CMK (cell line): ENCODE results near the gene BPTF.
"Not testable (repeated sequence)": the region's sequence is repeated elsewhere in the genome, so short reads cannot be mapped to it uniquely, and the experiment has no call there.

ENCODE experiments used
- DNase-seq: peaks from one replicate; pipeline ENCODE4 v3.0.0-alpha.2; 2010; ENCODE audit warnings: low read depth

BPTF gene

GRCh38 chr17:67833946-67834631, 8.8 kb downstream of the BPTF start:
- DNase-seq, result no peak

GRCh38 chr17:67834634-67835033, 9.3 kb downstream of the BPTF start:
- no peak for DNase-seq

GRCh38 chr17:67836205-67836987, 11.1 kb downstream of the BPTF start:
- DNase-seq, result no peak

GRCh38 chr17:67837965-67838364, 12.7 kb downstream of the BPTF start:
- no peak for DNase-seq

GRCh38 chr17:67838538-67838937, 13.2 kb downstream of the BPTF start:
- DNase-seq, result no peak

- no peak for DNase-seq
These were observed 16.7 kb downstream of the BPTF start for GRCh38 chr17:67841992-67842391.

- DNase-seq, result no peak
These were observed 17.3 kb downstream of the BPTF start for GRCh38 chr17:67842648-67843047.

GRCh38 chr17:67845374-67845773, 20.1 kb downstream of the BPTF start:
- DNase-seq, result no peak

GRCh38 chr17:67848189-67848588, 22.9 kb downstream of the BPTF start:
- DNase-seq, result not testable (repeated sequence)

- not testable (repeated sequence) for DNase-seq
These were observed 23.5 kb downstream of the BPTF start for GRCh38 chr17:67848846-67849245.

GRCh38 chr17:67850991-67851631, 25.8 kb downstream of the BPTF start:
- DNase-seq, result no peak

- DNase-seq, result no peak
These were observed 28.4 kb downstream of the BPTF start for GRCh38 chr17:67853703-67854102.

GRCh38 chr17:67854378-67854777, 29.1 kb downstream of the BPTF start:
- no peak for DNase-seq

- DNase-seq, result peak; percentile 22
These were observed 30.4 kb downstream of the BPTF start for GRCh38 chr17:67855504-67856324.

- DNase-seq, result not testable (repeated sequence)
These were observed 31.1 kb downstream of the BPTF start for GRCh38 chr17:67856402-67856801.

GRCh38 chr17:67862614-67863217, 37.4 kb downstream of the BPTF start:
- DNase-seq, result no peak

- no peak for DNase-seq
These were observed 38.4 kb downstream of the BPTF start for GRCh38 chr17:67863624-67864247.

GRCh38 chr17:67865438-67865837, 40.1 kb downstream of the BPTF start:
- no peak for DNase-seq

- DNase-seq, result no peak
These were observed 42.3 kb downstream of the BPTF start for GRCh38 chr17:67867591-67867990.

GRCh38 chr17:67868176-67868575, 42.9 kb downstream of the BPTF start:
- no peak for DNase-seq

GRCh38 chr17:67879662-67880061, 54.4 kb downstream of the BPTF start:
- DNase-seq, result no peak
